GM12878 (cell line): ENCODE measurements around the gene HYAL1. TPM values are rescaled to one million over a fixed set of nuclear protein-coding genes. Genes with fewer than 3 reads are reported as not detected.

Source experiments
- ATAC-seq: fragments of 200-7000 bp; cut with Tn5 transposase; 3 replicates; pipeline ENCODE4 v1.9.1; 2020; ENCODE audit warnings: mild to moderate bottlenecking, moderate library complexity
- BruUV-seq: library from RNA; stranded (reverse); fragments of 400-500 nt; replicated peaks from 2 replicates; lab custom pipeline; 2021; lab: Mats Ljungman, UMichigan
- CTCF ChIA-PET: fragments of 300-600 bp; sonication (Branson Sonifier 250); formaldehyde crosslinking; extraction: SDS; loops from one replicate; lab custom pipeline; 2021; ENCODE audit warnings: inconsistent platforms; lab: Yijun Ruan, JAX
- POLR2A ChIA-PET: fragments of 350-600 bp; formaldehyde crosslinking; extraction: SDS; loops from one replicate; lab custom pipeline; 2021; ENCODE audit warnings: inconsistent platforms; lab: Charles Lee
- RAD21 ChIA-PET: fragments of 300-600 bp; sonication (Branson Sonifier 250); formaldehyde crosslinking; loops from one replicate; lab custom pipeline; 2023; ENCODE audit warnings: antibody characterized with exemption; ENCODE audit not compliant: unreplicated experiment; lab: Charles Lee
- SMC1A ChIA-PET: fragments of 300-600 bp; sonication (Branson Sonifier 250); formaldehyde crosslinking; loops from one replicate; lab custom pipeline; 2023; ENCODE audit not compliant: unreplicated experiment, uncharacterized antibody; lab: Charles Lee
- DNase-seq: peaks from one replicate; pipeline ENCODE4 v3.0.0-alpha.2; 2011; ENCODE audit warnings: low read depth, low spot score
- FAIRE-seq: peaks from 3 replicates; lab custom pipeline; 2011; peaks lifted over from hg19 to GRCh38; lab: Jason Lieb, UNC
- H2AFZ ChIP-seq: 2 replicates; pipeline ENCODE4 v1.6.0; 2011; ENCODE audit warnings: low read depth, low read length, control low read depth; ENCODE audit not compliant: control insufficient read depth
- H3K27ac ChIP-seq: 2 replicates; pipeline ENCODE4 v1.5.1; 2011; ENCODE audit warnings: control low read depth; ENCODE audit not compliant: control insufficient read depth, insufficient read depth
- H3K27me3 ChIP-seq, 2 experiments: replicated peaks in 1 of 2; 2 replicates each; pipeline versions ENCODE4 v1.6.0 to v1.6.1; 2011; ENCODE audit warnings: low read length in 1 of 2; ENCODE audit not compliant: control insufficient read depth in 2 of 2, insufficient read depth in 2 of 2
- H3K36me3 ChIP-seq, 2 experiments: 2 replicates each; pipeline ENCODE4 v1.5.1; 2011; ENCODE audit warnings: low read length in 1 of 2; ENCODE audit not compliant: control insufficient read depth in 2 of 2, insufficient read depth in 2 of 2
- H3K4me1 ChIP-seq: 2 replicates; pipeline ENCODE4 v1.6.1; 2011; ENCODE audit warnings: mild to moderate bottlenecking, low read length, moderate library complexity, mixed read lengths; ENCODE audit not compliant: control insufficient read depth, insufficient read depth
- H3K4me2 ChIP-seq: 2 replicates; pipeline ENCODE4 v1.6.0; 2011; ENCODE audit warnings: control low read depth; ENCODE audit not compliant: control insufficient read depth, insufficient read depth
- H3K4me3 ChIP-seq: fragments of 200-600 bp; sonication (generic); 2 replicates; pipeline ENCODE4 v1.5.1; 2016
- H3K79me2 ChIP-seq: 2 replicates; pipeline ENCODE4 v1.6.0; 2011; ENCODE audit warnings: low read length; ENCODE audit not compliant: control insufficient read depth, insufficient read depth
- H3K9ac ChIP-seq: 2 replicates; pipeline ENCODE4 v1.8.0; 2011; ENCODE audit warnings: low read length, control low read depth, mixed read lengths; ENCODE audit not compliant: control insufficient read depth, insufficient read depth
- H3K9me3 ChIP-seq: replicated peaks from 3 replicates; pipeline ENCODE4 v1.5.1; 2011; ENCODE audit warnings: mild to moderate bottlenecking, low read length; ENCODE audit not compliant: control insufficient read depth, insufficient read depth
- H4K20me1 ChIP-seq: 2 replicates; pipeline ENCODE4 v1.6.0; 2011; ENCODE audit not compliant: control insufficient read depth, insufficient read depth
- ATF7 ChIP-seq: fragments of 450-650 bp; IDR thresholded peaks from 2 replicates; pipeline ENCODE4 v1.6.1; 2016; ENCODE audit warnings: low read depth, mild to moderate bottlenecking
- CEBPB ChIP-seq, 2 experiments: fragments of 150-350 bp in 1 of 2; IDR thresholded peaks; 2 replicates each; pipeline ENCODE4 v1.6.1; 2012 to 2014; ENCODE audit warnings: low read depth in 2 of 2, low read length in 2 of 2, borderline replicate concordance in 1 of 2, inconsistent platforms in 1 of 2
- FOXK2 ChIP-seq: fragments of 450-650 bp; IDR thresholded peaks from 2 replicates; pipeline ENCODE4 v1.6.1; 2017; ENCODE audit warnings: mild to moderate bottlenecking, moderate library complexity
- FOXM1 ChIP-seq: IDR thresholded peaks from 2 replicates; pipeline ENCODE4 v1.6.1; 2012; ENCODE audit warnings: low read depth, mild to moderate bottlenecking, inconsistent platforms, low read length, moderate library complexity
- JUND ChIP-seq: IDR thresholded peaks from 2 replicates; pipeline ENCODE4 v1.6.1; 2012; ENCODE audit warnings: low read depth, mild to moderate bottlenecking, low read length, improper control_type of control experiment, moderate library complexity
- KAT2A ChIP-seq: conservative IDR thresholded peaks from 2 replicates; pipeline ENCODE4 v1.6.1; 2011; ENCODE audit warnings: low read depth, low read length; ENCODE audit not compliant: control insufficient read depth
- KDM1A ChIP-seq: fragments of 200-600 bp; sonication (generic); IDR thresholded peaks from 2 replicates; pipeline ENCODE4 v1.6.1; 2016; ENCODE audit warnings: borderline replicate concordance
- NR2C1 ChIP-seq: fragments of 450-650 bp; IDR thresholded peaks from 2 replicates; pipeline ENCODE4 v1.6.1; 2017; ENCODE audit warnings: antibody characterized with exemption, mild to moderate bottlenecking, moderate library complexity
- RUNX3 ChIP-seq: IDR thresholded peaks from 2 replicates; pipeline ENCODE4 v1.6.1; 2012; ENCODE audit warnings: low read length, inconsistent platforms
- SPI1 ChIP-seq: IDR thresholded peaks from 2 replicates; pipeline ENCODE4 v1.6.1; 2011; ENCODE audit warnings: low read depth, mild to moderate bottlenecking, low read length, moderate library complexity, borderline replicate concordance; ENCODE audit not compliant: insufficient read depth
- STAT3 ChIP-seq: IDR thresholded peaks from 2 replicates; pipeline ENCODE4 v1.6.1; 2011; ENCODE audit warnings: low read depth, low read length, improper control_type of control experiment
- TBL1XR1 ChIP-seq: IDR thresholded peaks from 2 replicates; pipeline ENCODE4 v1.6.1; 2012; ENCODE audit warnings: low read depth, low read length, improper control_type of control experiment
- ZNF274 ChIP-seq: IDR thresholded peaks from one replicate; pipeline ENCODE4 v1.8.0; 2011; ENCODE audit not compliant: insufficient read length, insufficient read depth
- WGBS: methylation state at CpG from one replicate; pipeline ENCODE4 v1.1.6; 2016; ENCODE audit warnings: low lambda C conversion rate; ENCODE audit not compliant: insufficient replicate concordance, insufficient coverage; ENCODE audit errors: missing lambda C conversion rate; 5-methylcytosine and 5-hydroxymethylcytosine counted together
- in situ Hi-C: fragments of 300-500 bp; cut with MboI; formaldehyde crosslinking; loops from 9 replicates; pipeline ENCODE4 v1.14.3; 2018; ENCODE audit warnings: mixed read lengths
- intact Hi-C: fragments of 100-400 bp; cut with micrococcal nuclease; formaldehyde crosslinking; loops from one replicate; pipeline ENCODE4 v1.14.2; 2022; ENCODE audit not compliant: unreplicated experiment
- polyA plus RNA-seq, 11 experiments: library from polyadenylated mRNA; depleted of rRNA in 4 of 11; unstranded in 6 of 11; stranded (reverse) in 5 of 11; fragments of >200 nt; fragmentation: Nextera tagmentation in 4 of 11; fragmentation: Illumina TruSeq in 1 of 11; extraction: Ambion mirVana in 4 of 11; extraction: Trizol in 1 of 11; gene quantifications; 1 replicate in 1 of 11; 2 replicates in 10 of 11; pipeline versions ENCODE4 v1.2.1 to v1.2.3, GENCODE V29; 2011 to 2016; ENCODE audit warnings: inconsistent platforms in 2 of 11, missing spikeins in 2 of 11, low read depth in 1 of 11
- total RNA-seq, 4 experiments: library from RNA; depleted of rRNA in 3 of 4; stranded (reverse); fragments of >200 nt in 3 of 4; fragmentation: Illumina TruSeq in 1 of 4; extraction: Trizol in 1 of 4; gene quantifications; 2 replicates each; pipeline versions ENCODE4 v1.2.1 to v1.2.3, GENCODE V29; 2013 to 2021
- TF ChIP-seq, protein P1 (sequence below): fragments of 450-650 bp; IDR thresholded peaks from 2 replicates; pipeline ENCODE4 v1.6.1; 2016; ENCODE audit warnings: mild to moderate bottlenecking
- TF ChIP-seq, protein P2 (sequence below), 3 experiments: IDR thresholded peaks in 2 of 3; conservative IDR thresholded peaks in 1 of 3; 2 replicates each; pipeline ENCODE4 v1.5.1; 2011; ENCODE audit warnings: low read depth in 3 of 3, low read length in 3 of 3, mild to moderate bottlenecking in 3 of 3, control low read depth in 2 of 3, moderate library complexity in 2 of 3, inconsistent platforms in 1 of 3, mixed read lengths in 1 of 3; ENCODE audit not compliant: control insufficient read depth in 2 of 3, insufficient read depth in 1 of 3; ENCODE audit errors: extremely low read depth in 1 of 3
- TF ChIP-seq, protein P3 (sequence below): IDR thresholded peaks from 2 replicates; pipeline ENCODE4 v1.6.1; 2012; ENCODE audit warnings: low read depth, low read length, improper control_type of control experiment

The HYAL1 gene
- total and polyA plus RNA-seq, 10 of the 15 experiments (the other 5 are each of a cell fraction or from before 2014, with no cell fraction given) = 0.04 to 0.55 (median 0.18) TPM; not detected in 2

DNA sequence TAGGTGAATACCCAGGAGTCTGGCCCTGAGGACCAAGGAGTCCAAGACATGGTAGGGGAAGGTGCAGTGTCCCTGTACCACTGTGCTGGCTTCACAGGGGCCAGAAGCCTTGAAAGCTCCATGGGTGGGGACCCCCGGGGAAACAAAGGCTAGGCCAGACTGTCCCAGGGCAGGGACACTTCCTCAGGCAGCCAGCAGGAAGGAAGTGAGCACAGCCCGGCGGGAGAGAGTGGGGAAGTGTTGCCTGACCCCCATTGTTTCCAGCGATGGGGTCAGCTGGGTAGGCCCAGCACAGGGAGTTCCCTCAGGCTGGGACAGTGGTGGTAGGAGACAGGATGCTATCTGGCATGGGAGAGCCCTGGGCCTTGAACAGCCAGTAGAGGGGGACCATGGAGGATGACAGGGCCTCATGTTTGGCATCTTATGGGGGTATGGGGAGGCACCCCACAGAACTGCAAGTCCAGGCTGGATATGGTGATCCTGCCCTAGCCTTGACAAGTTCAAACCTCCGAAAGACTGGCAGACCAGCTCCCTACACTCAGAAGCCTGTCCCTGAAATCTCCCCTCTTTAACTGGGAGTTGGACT, 20.3 kb upstream of the HYAL1 start (continued):
- TF ChIP-seq CEBPB (IDR thresholded peaks at IDR 0.05; ENCODE audit: borderline replicate concordance in 1 of 2, low read depth in 2 of 2, low read length in 2 of 2) (no peak), RUNX3 (no peak)
- TF ChIP-seq, protein P1, sequence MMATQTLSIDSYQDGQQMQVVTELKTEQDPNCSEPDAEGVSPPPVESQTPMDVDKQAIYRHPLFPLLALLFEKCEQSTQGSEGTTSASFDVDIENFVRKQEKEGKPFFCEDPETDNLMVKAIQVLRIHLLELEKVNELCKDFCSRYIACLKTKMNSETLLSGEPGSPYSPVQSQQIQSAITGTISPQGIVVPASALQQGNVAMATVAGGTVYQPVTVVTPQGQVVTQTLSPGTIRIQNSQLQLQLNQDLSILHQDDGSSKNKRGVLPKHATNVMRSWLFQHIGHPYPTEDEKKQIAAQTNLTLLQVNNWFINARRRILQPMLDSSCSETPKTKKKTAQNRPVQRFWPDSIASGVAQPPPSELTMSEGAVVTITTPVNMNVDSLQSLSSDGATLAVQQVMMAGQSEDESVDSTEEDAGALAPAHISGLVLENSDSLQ = no peak
- TF ChIP-seq, protein P2, sequence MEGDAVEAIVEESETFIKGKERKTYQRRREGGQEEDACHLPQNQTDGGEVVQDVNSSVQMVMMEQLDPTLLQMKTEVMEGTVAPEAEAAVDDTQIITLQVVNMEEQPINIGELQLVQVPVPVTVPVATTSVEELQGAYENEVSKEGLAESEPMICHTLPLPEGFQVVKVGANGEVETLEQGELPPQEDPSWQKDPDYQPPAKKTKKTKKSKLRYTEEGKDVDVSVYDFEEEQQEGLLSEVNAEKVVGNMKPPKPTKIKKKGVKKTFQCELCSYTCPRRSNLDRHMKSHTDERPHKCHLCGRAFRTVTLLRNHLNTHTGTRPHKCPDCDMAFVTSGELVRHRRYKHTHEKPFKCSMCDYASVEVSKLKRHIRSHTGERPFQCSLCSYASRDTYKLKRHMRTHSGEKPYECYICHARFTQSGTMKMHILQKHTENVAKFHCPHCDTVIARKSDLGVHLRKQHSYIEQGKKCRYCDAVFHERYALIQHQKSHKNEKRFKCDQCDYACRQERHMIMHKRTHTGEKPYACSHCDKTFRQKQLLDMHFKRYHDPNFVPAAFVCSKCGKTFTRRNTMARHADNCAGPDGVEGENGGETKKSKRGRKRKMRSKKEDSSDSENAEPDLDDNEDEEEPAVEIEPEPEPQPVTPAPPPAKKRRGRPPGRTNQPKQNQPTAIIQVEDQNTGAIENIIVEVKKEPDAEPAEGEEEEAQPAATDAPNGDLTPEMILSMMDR (IDR thresholded peaks at IDR 0.05 in 2 of 3, conservative IDR thresholded peaks at IDR 0.05 in 1 of 3; ENCODE audit: control insufficient read depth in 2 of 3, extremely low read depth in 1 of 3, insufficient read depth in 1 of 3, low read depth in 3 of 3, low read length in 3 of 3) = no peak

DNA sequence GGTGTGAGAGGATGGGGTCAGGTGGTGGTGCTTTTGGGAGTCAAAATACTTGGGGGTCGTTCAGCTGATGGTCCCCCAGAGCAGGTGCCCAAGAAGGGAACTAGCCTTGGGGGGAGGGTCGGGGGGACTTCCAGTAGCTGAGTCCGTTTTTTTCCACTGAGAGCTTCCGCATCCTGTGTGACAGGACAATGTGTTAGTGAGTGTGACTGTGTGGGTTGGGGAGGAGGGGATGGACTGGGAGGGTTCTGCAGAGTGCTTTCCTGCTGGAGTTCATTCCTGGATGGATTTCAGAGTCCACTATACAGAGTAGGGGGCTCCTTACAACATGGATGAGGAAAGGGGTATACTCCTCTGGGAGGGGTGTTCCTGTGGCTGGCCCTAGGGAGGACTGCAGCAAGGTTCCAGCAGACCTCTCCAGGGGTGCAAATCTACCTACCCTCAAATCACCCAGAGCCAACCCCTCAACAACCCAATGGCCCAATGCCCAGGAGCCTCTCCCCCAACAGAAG, 19.8 kb upstream of the HYAL1 start:
- RAD21 ChIA-PET = interaction anchor here (2.3 kb wide), 1 partner anchor 31 kb away, joined by 6 read pairs; the partner anchor contains the start of gene IFRD2
- in situ Hi-C loops (no loop called here), intact Hi-C loops (no loop called here)
- Histone ChIP-seq H3K36me3 (peaks cover 0 to 4% of the 10 kb centered on the region in 2 experiments; a peak in 1 of 4 replicates), H3K4me2 (no peak overlapping the region), H3K79me2 (peaks cover 19% of the 10 kb centered on the region), H2AFZ (no peak overlapping the region), H4K20me1 (no peaks in the 10 kb centered on the region), H3K27me3 (no peaks in the 10 kb centered on the region), H3K9me3 (no peaks in the 10 kb centered on the region), H3K27ac (no peak overlapping the region), H3K9ac (no peak overlapping the region), H3K4me3 (no peak overlapping the region), H3K4me1 (peaks cover 17% of the 10 kb centered on the region)
- POLR2A ChIA-PET = interaction anchor here (0.7 to 2.0 kb wide), 3 partner anchors 11 to 18 kb away, joined by 3 to 8 read pairs (median 5); partner anchors contain the start of gene RASSF1
- WGBS = 28% methylated on average over 4 of the region's 4 CpGs
- SMC1A ChIA-PET = no interaction called here
- FAIRE-seq = no peak
- CTCF ChIA-PET = interaction anchor here (1.3 to 5.1 kb wide), 3 partner anchors 13 to 22 kb away, joined by 4 to 72 read pairs (median 11); partner anchors contain the start of genes RASSF1 and ZMYND10
- BruUV-seq = no TSS peak
- ATAC-seq = no peak
- DNase-seq = no peak
- TF ChIP-seq SPI1 (no peak), JUND (no peak), KDM1A (no peak), ZNF274 (no peak), FOXM1 (no peak), STAT3 (no peak), TBL1XR1 (no peak), KAT2A (no peak), FOXK2 (no peak), NR2C1 (no peak), ATF7 (no peak)
- TF ChIP-seq, protein P3, sequence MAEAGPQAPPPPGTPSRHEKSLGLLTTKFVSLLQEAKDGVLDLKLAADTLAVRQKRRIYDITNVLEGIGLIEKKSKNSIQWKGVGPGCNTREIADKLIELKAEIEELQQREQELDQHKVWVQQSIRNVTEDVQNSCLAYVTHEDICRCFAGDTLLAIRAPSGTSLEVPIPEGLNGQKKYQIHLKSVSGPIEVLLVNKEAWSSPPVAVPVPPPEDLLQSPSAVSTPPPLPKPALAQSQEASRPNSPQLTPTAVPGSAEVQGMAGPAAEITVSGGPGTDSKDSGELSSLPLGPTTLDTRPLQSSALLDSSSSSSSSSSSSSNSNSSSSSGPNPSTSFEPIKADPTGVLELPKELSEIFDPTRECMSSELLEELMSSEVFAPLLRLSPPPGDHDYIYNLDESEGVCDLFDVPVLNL = no peak
